K562 (cell line): Measurements from ENCODE around the gene UBXN10. TPM values are rescaled to one million over a fixed set of nuclear protein-coding genes. Genes with fewer than 3 reads are reported as not detected.

Experiments
- CBX2 ChIP-seq: fragments of 200-600 bp; sonication (generic); IDR thresholded peaks from one replicate; pipeline ENCODE4 v1.6.1; 2012; ENCODE audit warnings: mild to moderate bottlenecking, low read length, inconsistent platforms; ENCODE audit not compliant: insufficient read depth, poor library complexity, severe bottlenecking
- FOXA3 ChIP-seq, 2 experiments: fragments of 450-650 bp in 1 of 2; sonication (generic) in 1 of 2; formaldehyde crosslinking; IDR thresholded peaks in 1 of 2; conservative IDR thresholded peaks in 1 of 2; 2 replicates each; pipeline versions ENCODE4 v1.4.0 to v1.8.0; 2020 to 2022; ENCODE audit warnings: mild to moderate bottlenecking in 2 of 2, missing genetic modification reagents in 1 of 2
- MAZ ChIP-seq, 2 experiments: fragments of 450-650 bp in 1 of 2; sonication (generic) in 1 of 2; formaldehyde crosslinking; IDR thresholded peaks in 1 of 2; conservative IDR thresholded peaks in 1 of 2; 2 replicates each; pipeline versions ENCODE4 v1.4.0 to v1.5.0; 2020; ENCODE audit warnings: mild to moderate bottlenecking in 1 of 2, missing genetic modification reagents in 1 of 2
- PATZ1 ChIP-seq: fragments of 250-450 bp; sonication (Bioruptor Pico); IDR thresholded peaks from 2 replicates; pipeline ENCODE4 v1.5.0; 2020; ENCODE audit warnings: mild to moderate bottlenecking, borderline replicate concordance
- RFX5 ChIP-seq: IDR thresholded peaks from 2 replicates; pipeline ENCODE4 v1.6.1; 2011; ENCODE audit warnings: low read depth, mild to moderate bottlenecking, improper control_type of control experiment, low read length
- ZNF212 ChIP-seq: fragments of 450-650 bp; formaldehyde crosslinking; IDR thresholded peaks from 2 replicates; pipeline ENCODE4 v1.4.0; 2020; ENCODE audit warnings: mild to moderate bottlenecking
- ZNF232 ChIP-seq: sonication (generic); formaldehyde crosslinking; IDR thresholded peaks from 2 replicates; pipeline ENCODE4 v1.8.0; 2022; ENCODE audit warnings: mild to moderate bottlenecking, missing genetic modification reagents
- ZNF655 ChIP-seq: fragments of 250-450 bp; sonication (Bioruptor Pico); IDR thresholded peaks from 2 replicates; pipeline ENCODE4 v1.5.0; 2021
- polyA plus RNA-seq, 8 experiments: library from polyadenylated mRNA; depleted of rRNA in 4 of 8; stranded (reverse) in 5 of 8; unstranded in 3 of 8; fragments of >200 nt; fragmentation: Nextera tagmentation in 2 of 8; fragmentation: Illumina TruSeq in 1 of 8; extraction: Ambion mirVana in 2 of 8; extraction: Trizol in 1 of 8; gene quantifications; 2 replicates each; pipeline versions ENCODE4 v1.2.1 to v1.2.3, GENCODE V29; 2011 to 2014; ENCODE audit warnings: inconsistent platforms in 1 of 8, missing spikeins in 1 of 8
- total RNA-seq, 7 experiments: library from RNA; depleted of rRNA in 6 of 7; stranded (reverse); fragments of >200 nt in 6 of 7; fragmentation: Illumina TruSeq in 2 of 7; extraction: Trizol in 2 of 7; gene quantifications; 2 replicates each; pipeline versions ENCODE4 v1.2.1 to v1.2.3, GENCODE V29; 2011 to 2021; ENCODE audit warnings: low replicate concordance in 1 of 7
- TF ChIP-seq, protein P1 (sequence below): fragments of 450-650 bp; IDR thresholded peaks from 2 replicates; pipeline ENCODE4 v1.6.1; 2016; ENCODE audit warnings: missing biosample characterization, missing genetic modification characterization
- TF ChIP-seq, protein P2 (sequence below): fragments of 450-650 bp; IDR thresholded peaks from 2 replicates; pipeline ENCODE4 v1.6.1; 2016; ENCODE audit warnings: mild to moderate bottlenecking, moderate library complexity

UBXN10 gene
- total and polyA plus RNA-seq, 9 of the 15 experiments (the other 6 are each of a cell fraction or from before 2014, with no cell fraction given): 10.7 to 17.7 (median 13.6) TPM

GRCh38 chr1:20234788-20235535, 49.1 kb downstream of the UBXN10 start (continued):
- TF ChIP-seq ZNF232 (CRISPR knock-in tag) (no peak), ZNF655 (CRISPR knock-in tag) (no peak), CBX2 (no peak), RFX5 (no peak), PATZ1 (CRISPR knock-in tag) (no peak), MAZ (CRISPR knock-in tag; conservative IDR thresholded peaks at IDR 0.05 in 1 of 2, IDR thresholded peaks at IDR 0.05 in 1 of 2) (no peak), ZNF212 (CRISPR knock-in tag) (no peak), FOXA3 (CRISPR knock-in tag; conservative IDR thresholded peaks at IDR 0.05 in 1 of 2, IDR thresholded peaks at IDR 0.05 in 1 of 2) (no peak)
- TF ChIP-seq, protein P1, sequence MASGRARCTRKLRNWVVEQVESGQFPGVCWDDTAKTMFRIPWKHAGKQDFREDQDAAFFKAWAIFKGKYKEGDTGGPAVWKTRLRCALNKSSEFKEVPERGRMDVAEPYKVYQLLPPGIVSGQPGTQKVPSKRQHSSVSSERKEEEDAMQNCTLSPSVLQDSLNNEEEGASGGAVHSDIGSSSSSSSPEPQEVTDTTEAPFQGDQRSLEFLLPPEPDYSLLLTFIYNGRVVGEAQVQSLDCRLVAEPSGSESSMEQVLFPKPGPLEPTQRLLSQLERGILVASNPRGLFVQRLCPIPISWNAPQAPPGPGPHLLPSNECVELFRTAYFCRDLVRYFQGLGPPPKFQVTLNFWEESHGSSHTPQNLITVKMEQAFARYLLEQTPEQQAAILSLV (tag): no peak
- TF ChIP-seq, protein P2, sequence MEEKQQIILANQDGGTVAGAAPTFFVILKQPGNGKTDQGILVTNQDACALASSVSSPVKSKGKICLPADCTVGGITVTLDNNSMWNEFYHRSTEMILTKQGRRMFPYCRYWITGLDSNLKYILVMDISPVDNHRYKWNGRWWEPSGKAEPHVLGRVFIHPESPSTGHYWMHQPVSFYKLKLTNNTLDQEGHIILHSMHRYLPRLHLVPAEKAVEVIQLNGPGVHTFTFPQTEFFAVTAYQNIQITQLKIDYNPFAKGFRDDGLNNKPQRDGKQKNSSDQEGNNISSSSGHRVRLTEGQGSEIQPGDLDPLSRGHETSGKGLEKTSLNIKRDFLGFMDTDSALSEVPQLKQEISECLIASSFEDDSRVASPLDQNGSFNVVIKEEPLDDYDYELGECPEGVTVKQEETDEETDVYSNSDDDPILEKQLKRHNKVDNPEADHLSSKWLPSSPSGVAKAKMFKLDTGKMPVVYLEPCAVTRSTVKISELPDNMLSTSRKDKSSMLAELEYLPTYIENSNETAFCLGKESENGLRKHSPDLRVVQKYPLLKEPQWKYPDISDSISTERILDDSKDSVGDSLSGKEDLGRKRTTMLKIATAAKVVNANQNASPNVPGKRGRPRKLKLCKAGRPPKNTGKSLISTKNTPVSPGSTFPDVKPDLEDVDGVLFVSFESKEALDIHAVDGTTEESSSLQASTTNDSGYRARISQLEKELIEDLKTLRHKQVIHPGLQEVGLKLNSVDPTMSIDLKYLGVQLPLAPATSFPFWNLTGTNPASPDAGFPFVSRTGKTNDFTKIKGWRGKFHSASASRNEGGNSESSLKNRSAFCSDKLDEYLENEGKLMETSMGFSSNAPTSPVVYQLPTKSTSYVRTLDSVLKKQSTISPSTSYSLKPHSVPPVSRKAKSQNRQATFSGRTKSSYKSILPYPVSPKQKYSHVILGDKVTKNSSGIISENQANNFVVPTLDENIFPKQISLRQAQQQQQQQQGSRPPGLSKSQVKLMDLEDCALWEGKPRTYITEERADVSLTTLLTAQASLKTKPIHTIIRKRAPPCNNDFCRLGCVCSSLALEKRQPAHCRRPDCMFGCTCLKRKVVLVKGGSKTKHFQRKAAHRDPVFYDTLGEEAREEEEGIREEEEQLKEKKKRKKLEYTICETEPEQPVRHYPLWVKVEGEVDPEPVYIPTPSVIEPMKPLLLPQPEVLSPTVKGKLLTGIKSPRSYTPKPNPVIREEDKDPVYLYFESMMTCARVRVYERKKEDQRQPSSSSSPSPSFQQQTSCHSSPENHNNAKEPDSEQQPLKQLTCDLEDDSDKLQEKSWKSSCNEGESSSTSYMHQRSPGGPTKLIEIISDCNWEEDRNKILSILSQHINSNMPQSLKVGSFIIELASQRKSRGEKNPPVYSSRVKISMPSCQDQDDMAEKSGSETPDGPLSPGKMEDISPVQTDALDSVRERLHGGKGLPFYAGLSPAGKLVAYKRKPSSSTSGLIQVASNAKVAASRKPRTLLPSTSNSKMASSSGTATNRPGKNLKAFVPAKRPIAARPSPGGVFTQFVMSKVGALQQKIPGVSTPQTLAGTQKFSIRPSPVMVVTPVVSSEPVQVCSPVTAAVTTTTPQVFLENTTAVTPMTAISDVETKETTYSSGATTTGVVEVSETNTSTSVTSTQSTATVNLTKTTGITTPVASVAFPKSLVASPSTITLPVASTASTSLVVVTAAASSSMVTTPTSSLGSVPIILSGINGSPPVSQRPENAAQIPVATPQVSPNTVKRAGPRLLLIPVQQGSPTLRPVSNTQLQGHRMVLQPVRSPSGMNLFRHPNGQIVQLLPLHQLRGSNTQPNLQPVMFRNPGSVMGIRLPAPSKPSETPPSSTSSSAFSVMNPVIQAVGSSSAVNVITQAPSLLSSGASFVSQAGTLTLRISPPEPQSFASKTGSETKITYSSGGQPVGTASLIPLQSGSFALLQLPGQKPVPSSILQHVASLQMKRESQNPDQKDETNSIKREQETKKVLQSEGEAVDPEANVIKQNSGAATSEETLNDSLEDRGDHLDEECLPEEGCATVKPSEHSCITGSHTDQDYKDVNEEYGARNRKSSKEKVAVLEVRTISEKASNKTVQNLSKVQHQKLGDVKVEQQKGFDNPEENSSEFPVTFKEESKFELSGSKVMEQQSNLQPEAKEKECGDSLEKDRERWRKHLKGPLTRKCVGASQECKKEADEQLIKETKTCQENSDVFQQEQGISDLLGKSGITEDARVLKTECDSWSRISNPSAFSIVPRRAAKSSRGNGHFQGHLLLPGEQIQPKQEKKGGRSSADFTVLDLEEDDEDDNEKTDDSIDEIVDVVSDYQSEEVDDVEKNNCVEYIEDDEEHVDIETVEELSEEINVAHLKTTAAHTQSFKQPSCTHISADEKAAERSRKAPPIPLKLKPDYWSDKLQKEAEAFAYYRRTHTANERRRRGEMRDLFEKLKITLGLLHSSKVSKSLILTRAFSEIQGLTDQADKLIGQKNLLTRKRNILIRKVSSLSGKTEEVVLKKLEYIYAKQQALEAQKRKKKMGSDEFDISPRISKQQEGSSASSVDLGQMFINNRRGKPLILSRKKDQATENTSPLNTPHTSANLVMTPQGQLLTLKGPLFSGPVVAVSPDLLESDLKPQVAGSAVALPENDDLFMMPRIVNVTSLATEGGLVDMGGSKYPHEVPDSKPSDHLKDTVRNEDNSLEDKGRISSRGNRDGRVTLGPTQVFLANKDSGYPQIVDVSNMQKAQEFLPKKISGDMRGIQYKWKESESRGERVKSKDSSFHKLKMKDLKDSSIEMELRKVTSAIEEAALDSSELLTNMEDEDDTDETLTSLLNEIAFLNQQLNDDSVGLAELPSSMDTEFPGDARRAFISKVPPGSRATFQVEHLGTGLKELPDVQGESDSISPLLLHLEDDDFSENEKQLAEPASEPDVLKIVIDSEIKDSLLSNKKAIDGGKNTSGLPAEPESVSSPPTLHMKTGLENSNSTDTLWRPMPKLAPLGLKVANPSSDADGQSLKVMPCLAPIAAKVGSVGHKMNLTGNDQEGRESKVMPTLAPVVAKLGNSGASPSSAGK: no peak
